CD4-positive, CD25-positive, alpha-beta regulatory T cell (primary cell): ENCODE measurements around the gene ADTRP. TPM values are rescaled to one million over a fixed set of nuclear protein-coding genes. Genes with fewer than 3 reads are reported as not detected.
A peak's percentile ranks its signal among the peaks of the same experiment; 100 is the strongest.

Experiments used
- ATAC-seq, 2 donors: fragments of 150-1000 bp; cut with Tn5 transposase; one replicate each; pipeline ENCODE4 v1.10.0; 2021; ENCODE audit warnings: low read depth in 2 of 2, moderate number of reproducible peaks in 2 of 2, moderate library complexity in 1 of 2
- DNase-seq, 3 donors: peaks; one replicate each; pipeline versions ENCODE4 v3.0.0 to v3.0.0-alpha.2; 2012 to 2022; ENCODE audit warnings: mixed read lengths in 1 of 3
- H3K27ac ChIP-seq: one replicate; pipeline ENCODE4 v1.7.0; 2013; ENCODE audit warnings: mild to moderate bottlenecking, low read length; ENCODE audit not compliant: insufficient read depth, poor library complexity, severe bottlenecking
- H3K27me3 ChIP-seq: one replicate; pipeline ENCODE4 v1.7.0; 2013; ENCODE audit warnings: low read length; ENCODE audit not compliant: control insufficient read depth, insufficient read depth
- H3K36me3 ChIP-seq: one replicate; pipeline ENCODE4 v1.7.0; 2013; ENCODE audit warnings: mild to moderate bottlenecking, low read length, moderate library complexity; ENCODE audit not compliant: control insufficient read depth, insufficient read depth
- H3K4me1 ChIP-seq: 2 replicates; pipeline ENCODE4 v1.7.0; 2013; ENCODE audit warnings: mild to moderate bottlenecking, low read length; ENCODE audit not compliant: insufficient read depth, control insufficient read depth, poor library complexity, severe bottlenecking
- H3K4me3 ChIP-seq: one replicate; pipeline ENCODE4 v1.7.0; 2013; ENCODE audit warnings: low read depth, mild to moderate bottlenecking, low read length, moderate library complexity
- H3K9me3 ChIP-seq, 2 experiments: 1 replicate in 1 of 2; 2 replicates in 1 of 2; pipeline ENCODE4 v1.7.0; 2013; ENCODE audit warnings: low read length in 2 of 2, mild to moderate bottlenecking in 1 of 2, moderate library complexity in 1 of 2; ENCODE audit not compliant: control insufficient read depth in 2 of 2
- H3K27ac Mint-ChIP-seq, 3 donors: one replicate each; pipeline ENCODE4 v1.8.0; 2020 to 2022; ENCODE audit warnings: mild to moderate bottlenecking in 3 of 3, mixed read lengths in 3 of 3, moderate library complexity in 2 of 3
- H3K27me3 Mint-ChIP-seq: one replicate; pipeline ENCODE4 v1.8.0; 2022; ENCODE audit warnings: mild to moderate bottlenecking, mixed read lengths
- H3K36me3 Mint-ChIP-seq: one replicate; pipeline ENCODE4 v1.8.0; 2020; ENCODE audit warnings: mixed read lengths
- H3K4me1 Mint-ChIP-seq, 4 donors: one replicate each; pipeline ENCODE4 v1.8.0; 2020 to 2022; ENCODE audit warnings: mixed read lengths in 4 of 4, mild to moderate bottlenecking in 1 of 4
- H3K4me3 Mint-ChIP-seq, 4 donors: one replicate each; pipeline ENCODE4 v1.8.0; 2020 to 2022; ENCODE audit warnings: mild to moderate bottlenecking in 4 of 4, mixed read lengths in 4 of 4, moderate library complexity in 3 of 4
- H3K9me3 Mint-ChIP-seq, 7 donors: one replicate each; pipeline ENCODE4 v1.8.0; 2020 to 2022; ENCODE audit warnings: mixed read lengths in 7 of 7, mild to moderate bottlenecking in 3 of 7, moderate library complexity in 2 of 7
- polyA plus RNA-seq, 4 donors: library from polyadenylated mRNA; unstranded; fragments of 300-500 nt; fragmentation: Illumina TruSeq; gene quantifications; one replicate each; pipeline ENCODE4 v1.2.3, GENCODE V29; 2021
- total RNA-seq: library from RNA; stranded (reverse); gene quantifications from one replicate; pipeline ENCODE4 v1.2.3, GENCODE V29; 2022

ADTRP gene
- total and polyA plus RNA-seq, 5 donors from 2014 or later: 27.3 to 41.7 (median 40.9) TPM

DNA sequence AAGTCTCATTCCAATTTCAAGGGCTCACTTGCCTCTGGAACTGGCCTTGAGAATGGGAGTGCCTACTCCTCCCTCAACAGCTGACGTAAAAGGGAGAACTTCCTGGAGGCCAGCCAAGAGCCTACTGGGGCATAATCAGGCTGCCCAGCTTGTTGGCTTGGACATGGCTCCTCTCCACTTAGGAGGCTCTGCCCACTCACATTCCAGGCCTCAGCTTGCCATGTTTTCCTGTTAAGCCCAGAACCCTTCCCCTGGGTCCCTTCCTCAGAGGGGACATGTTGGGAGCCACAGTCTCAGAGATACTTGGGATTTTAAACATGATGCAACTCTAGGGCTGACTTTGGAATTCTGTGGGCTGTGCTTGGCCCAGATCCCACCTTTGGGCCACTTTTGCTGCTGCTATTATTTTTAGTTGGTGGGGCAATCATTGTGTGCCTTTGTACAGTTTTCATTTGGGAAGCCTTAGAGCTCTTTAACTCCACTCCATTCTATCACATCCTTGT lies 31.5 kb upstream of the ADTRP start:
- Mint-ChIP-seq H3K27ac (no peak overlapping the region), H3K9me3 (no peaks in the 10 kb centered on the region), H3K36me3 (no peaks in the 10 kb centered on the region), H3K4me3 (no peak overlapping the region), H3K4me1 (peaks cover 0 to 15% (median 4%) of the 10 kb centered on the region in 4 donors), H3K27me3 (peaks cover 4% of the 10 kb centered on the region)
- no peak for ATAC-seq
- Histone ChIP-seq H3K27me3 (no peaks in the 10 kb centered on the region), H3K36me3 (no peaks in the 10 kb centered on the region), H3K4me3 (no peak overlapping the region), H3K4me1 (peaks cover 5% of the 10 kb centered on the region), H3K9me3 (no peaks in the 10 kb centered on the region), H3K27ac (no peak overlapping the region)
- no peak for DNase-seq

DNA sequence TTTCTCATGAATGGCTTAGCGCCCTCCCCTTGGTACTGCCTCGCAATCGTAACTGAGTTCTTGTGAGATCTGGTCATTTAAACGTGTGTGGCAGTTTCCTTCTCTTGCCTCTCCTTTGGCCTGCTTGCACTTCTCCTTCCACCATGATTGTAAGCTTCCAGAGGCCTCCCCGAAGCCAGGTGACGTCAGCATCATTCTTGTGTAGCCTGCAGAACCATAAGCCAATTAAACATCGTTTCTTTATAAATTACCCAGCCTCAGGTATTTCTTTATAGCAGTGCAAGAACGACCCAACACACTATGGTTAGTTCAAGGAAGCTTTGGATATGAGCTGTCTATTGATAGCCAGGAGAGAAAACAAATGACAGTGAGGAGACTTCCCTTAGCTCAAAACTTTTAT lies 29.5 kb upstream of the ADTRP start:
- no peak overlapping the region for H3K4me3 Mint-ChIP-seq
- peaks cover 0 to 15% (median 5%) of the 10 kb centered on the region in 4 donors for H3K4me1 Mint-ChIP-seq
- no peaks in the 10 kb centered on the region for H3K27me3 ChIP-seq
- no peaks in the 10 kb centered on the region for H3K36me3 ChIP-seq
- H3K27ac Mint-ChIP-seq: no peak overlapping the region
- no peaks in the 10 kb centered on the region for H3K9me3 ChIP-seq
- H3K4me1 ChIP-seq: peaks cover 5% of the 10 kb centered on the region
- peaks cover 4% of the 10 kb centered on the region for H3K27me3 Mint-ChIP-seq
- no peaks in the 10 kb centered on the region for H3K36me3 Mint-ChIP-seq
- DNase-seq (no peak), ATAC-seq (no peak)
- H3K4me3 ChIP-seq: no peak overlapping the region
- no peaks in the 10 kb centered on the region for H3K9me3 Mint-ChIP-seq
- no peak overlapping the region for H3K27ac ChIP-seq

DNA sequence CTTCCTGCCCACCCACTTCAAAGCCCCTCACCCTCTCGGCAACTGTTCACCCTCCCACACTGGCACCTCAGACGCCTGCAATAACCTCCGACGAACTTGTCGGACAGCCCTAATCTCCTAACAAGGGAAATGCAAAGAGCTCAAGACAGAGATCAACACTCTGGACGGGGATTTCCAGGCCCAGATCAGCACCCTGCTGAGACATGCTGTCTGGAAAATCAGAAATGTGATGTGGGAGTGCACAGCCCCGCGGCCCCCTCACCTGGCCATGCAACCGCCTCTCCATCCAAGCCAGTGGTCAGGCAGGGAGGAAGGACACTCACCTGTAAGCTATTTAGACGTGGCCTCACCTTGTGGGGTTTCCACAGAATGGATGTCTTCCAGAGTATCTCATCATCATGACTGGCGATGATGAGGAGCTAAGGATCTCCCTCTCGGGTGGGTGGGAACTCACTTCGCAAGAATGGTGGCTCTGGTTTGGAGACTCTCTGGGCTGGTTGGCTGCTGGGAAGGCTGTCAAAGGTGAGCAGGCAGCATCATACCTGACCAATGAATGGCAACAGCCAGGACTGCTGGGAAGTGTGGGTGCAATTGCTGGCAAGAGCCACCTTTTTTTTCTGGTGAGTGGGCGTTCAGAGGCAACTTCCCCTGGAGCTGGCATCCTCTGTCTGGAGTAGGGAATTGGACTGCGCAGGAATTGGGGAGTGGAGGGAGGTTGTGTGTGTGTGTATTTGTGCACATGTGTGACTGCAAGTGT lies 28.1 kb upstream of the ADTRP start:
- peaks cover 0 to 15% (median 5%) of the 10 kb centered on the region in 4 donors for H3K4me1 Mint-ChIP-seq
- H3K4me1 ChIP-seq: peaks cover 5% of the 10 kb centered on the region
- H3K27ac Mint-ChIP-seq: peak overlapping the region in 1 of 3 donors; percentile 25
- H3K9me3 Mint-ChIP-seq: no peaks in the 10 kb centered on the region
- no peaks in the 10 kb centered on the region for H3K9me3 ChIP-seq
- H3K36me3 Mint-ChIP-seq: no peaks in the 10 kb centered on the region
- peaks cover 4% of the 10 kb centered on the region for H3K27me3 Mint-ChIP-seq
- no peak for ATAC-seq
- H3K27me3 ChIP-seq: no peaks in the 10 kb centered on the region
- H3K36me3 ChIP-seq: no peaks in the 10 kb centered on the region
- H3K4me3 Mint-ChIP-seq: no peak overlapping the region
- H3K4me3 ChIP-seq: no peak overlapping the region
- no peak overlapping the region for H3K27ac ChIP-seq
- DNase-seq: peak in 1 of 3 donors; percentile 46

DNA sequence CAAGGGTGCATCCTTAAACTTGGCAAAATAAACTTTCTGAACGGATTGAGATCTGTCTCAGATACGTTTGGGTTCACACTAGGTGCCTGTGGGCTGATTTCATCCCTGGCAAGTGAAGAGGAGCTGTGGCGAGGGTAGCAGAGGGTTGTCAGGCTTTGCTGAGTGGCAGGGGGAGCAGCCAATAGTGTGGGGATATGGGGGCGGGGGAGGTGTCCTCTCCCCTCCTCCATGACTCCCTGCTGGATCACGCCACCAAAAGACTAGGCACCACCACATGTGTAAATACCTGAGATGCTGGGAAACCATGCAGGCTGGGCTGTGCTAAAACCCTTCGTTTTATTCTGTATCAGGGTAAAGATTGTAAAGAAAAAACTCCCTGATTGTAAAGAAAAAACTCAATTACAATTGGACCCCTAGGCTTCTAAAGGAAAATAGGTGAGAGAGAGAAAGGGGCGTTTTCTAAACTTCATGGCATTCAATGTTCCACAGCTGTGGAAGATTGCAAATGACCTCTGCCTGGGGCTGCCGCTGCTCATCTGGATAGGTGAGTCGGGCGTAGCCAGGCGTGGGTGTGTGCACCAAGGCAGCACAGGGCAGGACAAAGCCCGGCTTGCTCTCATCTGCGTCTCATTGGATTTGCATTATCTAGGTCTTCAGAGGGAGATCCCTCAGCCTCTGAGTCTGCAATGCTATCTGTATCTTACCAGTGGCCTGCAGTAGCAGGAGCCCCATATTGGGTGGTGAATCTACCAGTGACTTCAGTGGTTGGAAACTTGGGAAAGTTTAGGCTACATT lies 26.9 kb upstream of the ADTRP start:
- no peak for DNase-seq
- Histone ChIP-seq H3K4me3 (no peak overlapping the region), H3K27ac (no peak overlapping the region), H3K27me3 (no peaks in the 10 kb centered on the region), H3K4me1 (peaks cover 5% of the 10 kb centered on the region), H3K36me3 (no peaks in the 10 kb centered on the region), H3K9me3 (no peaks in the 10 kb centered on the region)
- H3K36me3 Mint-ChIP-seq: no peaks in the 10 kb centered on the region
- no peak for ATAC-seq
- H3K4me3 Mint-ChIP-seq: no peak overlapping the region
- H3K9me3 Mint-ChIP-seq: no peaks in the 10 kb centered on the region
- peaks cover 0 to 15% (median 5%) of the 10 kb centered on the region in 4 donors for H3K4me1 Mint-ChIP-seq
- H3K27ac Mint-ChIP-seq: no peak overlapping the region
- H3K27me3 Mint-ChIP-seq: peaks cover 4% of the 10 kb centered on the region

DNA sequence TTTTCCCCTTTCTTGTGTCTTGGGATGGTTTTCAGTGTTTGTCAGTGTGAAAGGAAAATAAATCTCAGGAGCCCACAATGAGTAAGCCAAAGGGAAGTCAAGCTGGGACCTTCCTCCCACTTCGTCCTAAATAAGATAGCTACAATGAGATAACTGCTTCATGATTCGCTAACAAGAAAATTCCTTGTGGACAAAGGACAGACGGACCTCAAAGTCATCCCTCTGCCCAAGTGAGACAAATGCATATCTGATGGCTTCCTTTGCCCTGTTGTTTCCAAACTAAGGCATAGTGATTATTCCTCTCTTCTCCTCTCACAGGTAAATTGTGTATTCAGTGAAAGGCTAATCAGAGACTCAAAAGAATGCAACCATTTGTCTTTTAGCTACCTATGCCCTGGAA lies 26.1 kb upstream of the ADTRP start:
- no peak overlapping the region for H3K27ac ChIP-seq
- H3K4me1 Mint-ChIP-seq: peaks cover 0 to 15% (median 5%) of the 10 kb centered on the region in 4 donors
- ATAC-seq (no peak), DNase-seq (no peak)
- peak overlapping the region in 1 of 3 donors; percentile 16 for H3K27ac Mint-ChIP-seq
- H3K4me1 ChIP-seq: peaks cover 5% of the 10 kb centered on the region
- no peak overlapping the region for H3K4me3 Mint-ChIP-seq
- H3K27me3 Mint-ChIP-seq: peaks cover 4% of the 10 kb centered on the region
- no peaks in the 10 kb centered on the region for H3K27me3 ChIP-seq
- no peak overlapping the region for H3K4me3 ChIP-seq
- H3K36me3 ChIP-seq: no peaks in the 10 kb centered on the region
- no peaks in the 10 kb centered on the region for H3K9me3 Mint-ChIP-seq
- no peaks in the 10 kb centered on the region for H3K36me3 Mint-ChIP-seq
- no peaks in the 10 kb centered on the region for H3K9me3 ChIP-seq

DNA sequence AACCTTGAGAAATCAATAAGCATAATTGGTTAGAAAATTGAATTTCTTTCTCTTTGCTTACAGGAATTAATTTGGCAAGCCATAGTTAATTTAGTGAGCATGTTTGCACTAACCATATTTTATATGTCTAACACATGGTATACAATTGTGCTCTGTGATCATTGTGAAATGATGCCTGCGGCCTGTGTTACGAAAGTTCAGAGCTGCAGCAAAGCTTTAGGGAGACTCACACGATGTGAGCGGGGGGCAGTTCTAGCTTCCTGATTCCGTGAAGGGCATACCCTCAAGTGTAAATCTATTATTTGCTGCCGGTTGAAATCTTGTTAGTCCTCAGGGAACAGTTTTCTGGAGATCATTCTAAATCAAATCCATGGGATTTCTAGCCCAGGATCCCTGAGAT lies 25.5 kb upstream of the ADTRP start:
- ATAC-seq (no peak), DNase-seq (no peak)
- H3K36me3 ChIP-seq: no peaks in the 10 kb centered on the region
- Mint-ChIP-seq H3K27ac (peak overlapping the region in 1 of 3 donors; percentile 16), H3K4me3 (no peak overlapping the region), H3K4me1 (peaks cover 0 to 15% (median 5%) of the 10 kb centered on the region in 4 donors), H3K36me3 (no peaks in the 10 kb centered on the region), H3K27me3 (peaks cover 4% of the 10 kb centered on the region), H3K9me3 (no peaks in the 10 kb centered on the region)
- peaks cover 5% of the 10 kb centered on the region for H3K4me1 ChIP-seq
- H3K9me3 ChIP-seq: no peaks in the 10 kb centered on the region
- no peaks in the 10 kb centered on the region for H3K27me3 ChIP-seq
- H3K27ac ChIP-seq: no peak overlapping the region
- no peak overlapping the region for H3K4me3 ChIP-seq

DNA sequence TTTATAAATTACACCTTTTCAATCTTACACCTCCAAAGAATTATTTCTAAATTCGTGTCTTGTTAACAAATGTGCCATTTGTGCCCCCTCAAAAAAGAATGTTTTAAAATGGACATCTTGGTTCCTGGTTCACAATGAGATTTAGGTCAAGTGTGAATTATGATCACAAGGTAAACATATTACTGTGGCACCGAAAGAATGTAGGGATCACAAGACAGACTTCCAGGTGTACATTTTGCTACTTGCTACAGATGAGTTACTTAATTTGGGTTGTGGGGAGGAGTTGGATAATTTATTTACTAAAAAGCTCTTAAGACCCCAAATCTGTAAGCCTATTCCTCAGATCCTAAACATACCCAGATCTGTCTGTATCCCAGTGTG lies 25.0 kb upstream of the ADTRP start:
- H3K4me1 Mint-ChIP-seq: peaks cover 0 to 15% (median 5%) of the 10 kb centered on the region in 4 donors
- no peak for DNase-seq
- H3K9me3 ChIP-seq: no peaks in the 10 kb centered on the region
- H3K4me3 Mint-ChIP-seq: no peak overlapping the region
- peaks cover 5% of the 10 kb centered on the region for H3K27me3 Mint-ChIP-seq
- no peaks in the 10 kb centered on the region for H3K36me3 ChIP-seq
- no peaks in the 10 kb centered on the region for H3K27me3 ChIP-seq
- no peaks in the 10 kb centered on the region for H3K9me3 Mint-ChIP-seq
- H3K27ac Mint-ChIP-seq: no peak overlapping the region
- no peaks in the 10 kb centered on the region for H3K36me3 Mint-ChIP-seq
- no peak overlapping the region for H3K4me3 ChIP-seq
- ATAC-seq: no peak
- H3K4me1 ChIP-seq: peaks cover 5% of the 10 kb centered on the region
- no peak overlapping the region for H3K27ac ChIP-seq
